NCI-H2171 (cell line): ENCODE measurements around the gene CAPN15.
"Not testable (repeated sequence)": the region's sequence is repeated elsewhere in the genome, so short reads cannot be mapped to it uniquely, and the experiment has no call there.

Source experiments
- DNase-seq: peaks from one replicate; lab custom pipeline; 2025; lab: John Stamatoyannopoulos, UW

The CAPN15 gene

DNA sequence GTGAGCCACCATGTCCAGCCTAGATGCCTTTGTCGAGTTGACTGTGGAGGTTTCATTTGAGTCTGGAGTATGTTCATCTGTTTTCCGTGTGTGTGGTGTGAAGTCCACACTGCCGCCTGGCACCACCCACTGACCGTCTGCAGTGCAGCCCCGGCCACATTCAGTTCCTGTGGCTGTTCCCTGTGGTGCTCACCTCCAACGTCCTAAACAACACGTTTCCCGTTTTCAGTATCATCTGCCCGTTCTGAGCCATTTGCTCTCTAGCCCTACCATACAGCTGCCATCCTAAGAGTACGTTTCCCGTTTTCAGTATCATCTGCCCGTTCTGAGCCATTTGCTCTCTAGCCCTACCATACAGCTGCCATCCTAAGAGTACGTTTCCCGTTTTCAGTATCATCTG, 20.0 kb upstream of the CAPN15 start:
- not testable (repeated sequence) for DNase-seq

DNA sequence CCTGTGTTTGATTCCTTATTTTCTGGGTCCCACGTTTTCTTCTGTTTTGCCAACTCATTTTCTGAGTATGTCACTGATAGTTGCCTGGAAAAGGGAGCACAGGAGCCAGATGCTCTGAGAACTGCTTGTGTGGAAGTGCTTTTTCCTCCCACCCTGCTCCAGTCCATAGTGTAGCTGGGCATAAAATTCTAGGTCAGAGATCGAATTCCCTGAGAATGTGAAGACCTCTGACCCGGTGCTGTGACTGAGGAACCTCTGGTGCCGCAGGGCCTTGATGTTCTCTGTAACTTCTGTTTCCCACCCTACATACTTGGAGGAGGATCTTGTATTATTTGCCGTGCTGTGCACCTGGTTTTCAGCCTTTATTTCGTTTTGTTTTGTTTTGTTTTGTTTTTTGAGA, 19.5 kb upstream of the CAPN15 start:
- no peak for DNase-seq

DNA sequence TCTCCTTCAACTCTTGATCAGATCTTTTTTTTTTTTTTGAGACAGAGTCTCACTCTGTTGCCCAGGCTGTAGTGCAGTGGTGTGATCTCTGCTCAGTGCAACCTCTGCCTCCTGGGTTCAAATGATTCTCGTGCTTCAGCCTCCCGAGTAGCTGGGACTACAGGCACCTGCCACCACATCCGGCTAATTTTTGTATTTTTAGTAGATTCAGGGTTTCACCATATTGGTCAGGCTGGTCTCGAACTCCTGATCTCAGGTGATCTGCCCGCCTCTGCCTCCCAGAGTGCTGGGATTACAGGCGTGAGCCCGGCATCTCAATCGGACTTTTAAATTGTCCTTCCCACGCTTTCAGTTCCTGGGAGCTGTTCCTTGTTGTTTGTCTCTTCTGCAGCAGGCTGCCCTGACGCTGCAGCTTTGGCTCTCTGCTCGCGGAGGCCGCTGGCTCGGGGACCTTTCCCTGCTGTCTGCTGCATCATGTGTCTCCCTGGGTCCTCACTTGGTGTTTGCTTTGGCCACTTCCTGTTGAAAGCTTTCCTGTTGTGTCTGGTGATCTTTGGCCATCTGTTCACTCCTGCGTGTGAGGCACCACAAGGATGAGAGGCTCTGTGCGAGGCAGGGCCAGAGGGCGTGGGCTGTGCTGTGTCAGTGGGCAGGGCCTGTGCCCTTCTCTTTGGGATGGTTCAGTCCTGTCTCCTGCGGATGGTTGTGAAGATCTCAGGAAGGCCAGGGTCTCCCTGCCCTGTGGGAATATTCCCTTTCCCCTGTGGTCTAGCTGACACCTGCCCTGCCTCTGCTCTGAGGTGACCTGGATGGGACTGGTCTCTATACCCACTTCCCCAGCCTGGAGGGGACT, 18.4 kb upstream of the CAPN15 start:
- no peak for DNase-seq

DNA sequence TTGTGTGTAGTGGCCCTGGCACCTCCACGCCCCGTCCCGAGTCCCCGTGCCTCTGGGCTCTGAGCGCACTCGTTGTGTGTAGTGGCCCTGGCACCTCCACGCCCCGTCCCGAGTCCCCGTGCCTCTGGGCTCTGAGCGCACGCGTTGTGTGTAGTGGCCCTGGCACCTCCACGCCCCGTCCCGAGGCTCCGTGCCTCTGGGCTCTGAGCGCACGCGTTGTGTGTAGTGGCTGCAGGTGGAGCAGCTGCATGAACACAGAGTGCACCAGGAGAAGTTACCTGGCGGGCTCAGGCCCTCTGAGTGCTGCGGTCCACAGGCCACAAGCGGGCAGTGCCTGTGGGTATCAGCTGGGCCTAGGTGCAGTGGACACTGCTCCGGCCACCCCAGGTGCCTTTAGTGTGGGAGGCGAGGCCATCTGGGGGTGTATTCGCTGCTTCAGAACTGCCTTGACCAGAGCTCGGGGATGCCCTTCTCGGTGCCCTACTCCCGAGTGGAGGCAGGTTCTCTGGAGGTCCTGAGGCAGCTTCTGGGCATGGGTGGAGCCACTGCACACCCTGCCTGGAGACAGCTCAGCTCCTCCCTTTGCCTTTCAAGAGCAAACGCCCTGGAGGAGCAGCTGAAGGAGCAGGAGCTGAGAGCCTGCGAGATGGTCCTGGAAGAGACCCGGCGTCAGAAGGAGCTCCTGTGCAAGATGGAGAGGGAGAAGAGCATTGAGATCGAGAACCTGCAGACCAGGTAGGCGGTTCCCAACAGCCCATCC, 17.3 kb upstream of the CAPN15 start:
- no peak for DNase-seq

DNA sequence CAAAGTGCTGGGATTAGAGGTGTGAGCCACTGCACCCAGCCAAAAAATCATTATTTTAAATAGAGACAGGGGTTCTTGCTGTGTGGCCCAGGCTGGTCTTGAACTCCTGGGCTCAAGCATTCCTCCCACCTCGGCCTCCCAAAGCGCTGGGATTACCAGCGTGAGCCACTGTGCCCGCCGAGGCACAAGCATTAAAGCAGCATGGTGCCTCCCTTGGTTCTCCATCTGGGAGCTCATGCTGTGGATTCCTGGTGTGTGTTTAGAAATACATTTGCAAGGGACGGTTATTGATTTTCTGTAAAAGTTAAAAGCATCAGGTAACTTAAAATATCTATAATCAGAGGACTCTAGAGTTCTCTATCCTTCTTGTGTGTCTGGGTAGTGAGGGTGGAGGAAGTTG, 14.7 kb upstream of the CAPN15 start:
- DNase-seq, result no peak

DNA sequence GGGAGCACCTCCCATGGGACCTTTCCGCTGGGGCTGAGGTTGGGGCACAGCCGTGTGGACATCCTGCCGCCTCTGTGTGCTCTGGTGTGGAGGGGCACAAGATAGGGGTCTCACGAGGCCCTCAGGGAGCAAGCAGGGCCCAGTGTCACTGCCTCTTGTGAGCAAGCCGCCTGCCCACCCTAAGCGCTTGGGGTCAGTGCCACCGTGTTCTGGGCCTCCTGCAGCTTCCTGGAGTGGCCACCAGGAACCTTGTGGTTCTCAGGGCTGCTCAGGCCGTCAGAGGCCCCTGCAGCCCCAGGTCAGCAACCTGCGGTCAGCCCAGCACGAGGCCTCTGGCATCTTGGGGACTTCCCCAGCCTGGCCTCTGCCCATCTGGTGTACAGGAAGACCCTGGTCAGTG, 13.6 kb upstream of the CAPN15 start:
- no peak for DNase-seq

DNA sequence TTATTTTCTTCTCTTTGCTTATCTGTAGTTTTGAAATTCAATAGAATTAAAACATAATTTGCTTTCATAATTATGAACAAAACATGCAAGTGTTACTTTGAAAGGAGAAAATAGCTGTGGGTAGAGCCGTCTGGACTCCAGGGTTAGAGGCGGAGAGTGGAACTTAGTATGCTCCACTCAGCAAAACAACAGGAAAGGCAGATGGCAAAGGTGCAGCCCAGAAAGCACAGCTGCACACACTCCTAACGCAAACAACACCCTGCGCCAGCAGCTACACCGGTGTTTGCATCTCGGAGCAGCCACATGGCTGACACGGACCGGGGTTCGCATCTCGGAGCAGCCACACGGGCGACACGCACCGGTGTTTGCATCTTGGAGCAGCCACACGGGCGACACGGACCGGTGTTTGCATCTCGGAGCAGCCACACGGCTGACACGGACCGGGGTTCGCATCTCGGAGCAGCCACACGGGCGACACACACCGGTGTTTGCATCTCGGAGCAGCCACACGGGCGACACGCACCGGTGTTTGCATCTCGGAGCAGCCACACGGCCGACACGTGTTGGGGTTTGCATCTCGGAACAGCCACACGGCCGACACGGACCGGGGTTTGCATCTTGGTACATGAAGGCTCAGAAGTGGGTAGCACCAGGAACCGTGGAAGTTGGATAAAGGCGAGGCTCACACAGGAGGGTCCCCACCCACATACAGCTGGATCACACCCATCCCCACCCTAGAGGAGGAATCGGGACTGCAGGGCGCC, 12.2 kb upstream of the CAPN15 start:
- no peak for DNase-seq

DNA sequence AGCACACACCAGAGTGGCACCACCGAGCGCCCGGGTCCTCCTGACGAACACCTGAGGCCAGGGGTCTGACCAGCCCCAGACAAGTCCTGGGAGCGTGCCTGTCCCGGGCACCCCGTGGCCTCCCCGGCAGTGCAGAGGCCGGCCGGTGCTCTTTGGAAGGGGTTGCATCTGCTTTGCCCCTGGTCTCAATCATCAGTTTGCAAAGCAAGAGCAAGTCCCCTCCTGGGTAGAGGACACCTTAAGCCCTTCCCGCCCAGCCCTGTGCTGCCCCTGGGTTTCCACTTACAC, 11.6 kb upstream of the CAPN15 start:
- DNase-seq, result no peak

DNA sequence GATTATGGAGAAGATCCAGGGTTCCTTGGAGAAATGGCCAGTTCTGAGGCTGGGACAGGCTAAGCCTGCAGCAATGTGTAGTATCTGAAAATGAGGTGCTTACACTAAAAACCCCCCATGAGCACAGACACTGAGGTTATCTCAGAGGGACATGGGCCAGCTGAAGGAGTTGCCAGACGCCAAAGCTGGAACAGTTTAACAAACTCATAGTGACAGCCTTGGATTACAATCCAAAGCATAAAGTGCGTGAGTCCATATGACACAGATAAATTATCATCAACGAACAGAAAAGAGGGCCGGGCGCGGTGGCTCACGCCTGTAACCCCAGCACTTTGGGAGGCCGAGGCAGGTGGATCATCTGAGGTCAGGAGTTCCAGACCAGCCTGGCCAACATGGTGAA, 11.2 kb upstream of the CAPN15 start:
- no peak for DNase-seq

DNA sequence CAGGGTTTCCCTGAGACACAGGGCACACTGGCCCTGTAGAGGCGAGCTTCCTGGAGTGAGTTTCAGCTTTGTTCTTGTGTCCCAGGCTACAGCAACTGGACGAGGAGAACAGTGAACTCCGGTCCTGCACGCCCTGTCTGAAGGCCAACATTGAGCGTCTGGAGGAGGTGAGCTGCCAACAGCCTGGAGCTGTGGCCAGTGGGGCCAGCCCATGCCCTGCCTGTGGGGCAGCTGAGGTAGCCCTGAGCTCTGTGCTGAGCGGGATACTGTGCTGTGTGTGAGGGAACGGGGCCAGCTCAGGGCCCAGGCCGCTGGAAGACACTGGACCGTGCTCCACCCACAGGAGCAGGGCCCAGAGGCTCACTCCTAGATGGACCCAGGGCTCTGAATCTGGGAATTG, 8.7 kb upstream of the CAPN15 start:
- no peak for DNase-seq

DNA sequence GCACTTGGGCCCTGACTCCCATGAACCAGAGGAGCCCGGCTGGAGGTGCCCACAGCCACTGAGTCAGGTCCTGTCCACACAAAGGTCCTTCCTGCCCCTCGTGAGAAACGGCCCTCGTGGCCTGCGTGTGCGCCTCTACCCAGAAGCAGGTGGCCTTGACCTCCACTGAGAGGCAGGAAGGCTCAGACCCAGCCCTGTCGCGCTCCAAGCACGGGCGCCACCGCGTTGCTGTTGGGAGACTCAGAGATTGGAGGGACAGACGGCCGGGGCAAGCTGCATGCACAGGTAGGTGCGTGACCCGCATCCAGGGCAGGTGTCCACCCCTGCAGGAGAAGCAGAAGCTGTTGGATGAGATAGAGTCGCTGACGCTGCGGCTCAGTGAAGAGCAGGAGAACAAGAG, 8.1 kb upstream of the CAPN15 start:
- DNase-seq, result no peak

DNA sequence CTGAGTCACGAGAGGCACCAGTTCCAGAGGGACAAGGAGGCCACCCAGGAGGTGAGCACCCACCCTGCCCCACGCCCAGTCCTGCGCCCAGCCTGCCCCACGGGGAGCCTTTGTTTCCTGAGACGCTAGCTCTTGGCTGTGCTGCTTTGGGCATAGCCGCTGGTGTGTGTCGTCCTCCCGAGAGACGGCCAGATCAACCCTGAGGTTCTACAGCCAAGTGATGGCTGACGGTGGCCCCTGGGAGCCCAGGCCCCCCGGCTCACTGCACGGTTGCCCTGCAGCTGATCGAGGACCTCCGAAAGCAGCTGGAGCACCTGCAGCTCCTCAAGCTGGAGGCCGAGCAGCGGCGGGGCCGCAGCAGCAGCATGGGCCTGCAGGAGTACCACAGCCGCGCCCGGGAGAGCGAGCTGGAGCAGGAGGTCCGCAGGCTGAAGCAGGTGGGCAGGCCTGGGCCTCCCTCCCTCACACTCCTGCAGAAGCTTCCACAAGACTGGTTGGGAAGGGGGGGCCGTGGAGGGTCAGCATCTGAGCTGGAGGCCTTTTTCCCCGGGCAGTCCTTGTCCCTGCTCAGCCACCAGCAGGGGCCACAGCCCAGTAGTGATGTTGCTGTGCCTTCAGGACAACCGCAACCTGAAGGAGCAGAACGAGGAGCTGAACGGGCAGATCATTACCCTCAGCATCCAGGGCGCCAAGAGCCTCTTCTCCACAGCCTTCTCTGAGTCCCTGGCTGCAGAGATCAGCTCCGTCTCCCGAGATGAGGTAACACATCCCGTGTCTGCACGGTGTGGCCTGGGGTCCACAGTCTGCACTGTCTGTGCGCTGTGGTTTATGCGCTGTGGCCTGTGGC, 7.4 kb upstream of the CAPN15 start:
- no peak for DNase-seq

DNA sequence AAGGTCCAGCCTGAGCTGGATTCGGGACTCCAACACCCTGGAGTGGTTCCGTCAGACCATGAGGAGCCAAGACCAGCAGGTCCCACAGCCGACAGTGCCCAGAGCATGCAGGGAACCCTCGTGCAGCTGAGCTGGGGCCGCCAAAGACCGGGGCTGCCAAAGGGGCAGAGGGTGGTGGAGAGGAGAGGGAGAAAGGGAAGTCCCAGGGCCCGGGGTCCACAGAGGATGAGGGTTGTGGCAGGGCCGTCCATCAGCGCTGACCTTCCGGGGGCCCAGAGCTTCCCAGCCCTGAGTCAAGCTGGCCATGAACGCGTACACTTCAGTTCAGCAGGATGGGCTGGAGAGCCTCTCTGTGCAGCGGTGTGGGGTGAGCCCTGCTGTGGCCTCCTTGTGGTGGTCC, 6.7 kb upstream of the CAPN15 start:
- DNase-seq, result no peak

DNA sequence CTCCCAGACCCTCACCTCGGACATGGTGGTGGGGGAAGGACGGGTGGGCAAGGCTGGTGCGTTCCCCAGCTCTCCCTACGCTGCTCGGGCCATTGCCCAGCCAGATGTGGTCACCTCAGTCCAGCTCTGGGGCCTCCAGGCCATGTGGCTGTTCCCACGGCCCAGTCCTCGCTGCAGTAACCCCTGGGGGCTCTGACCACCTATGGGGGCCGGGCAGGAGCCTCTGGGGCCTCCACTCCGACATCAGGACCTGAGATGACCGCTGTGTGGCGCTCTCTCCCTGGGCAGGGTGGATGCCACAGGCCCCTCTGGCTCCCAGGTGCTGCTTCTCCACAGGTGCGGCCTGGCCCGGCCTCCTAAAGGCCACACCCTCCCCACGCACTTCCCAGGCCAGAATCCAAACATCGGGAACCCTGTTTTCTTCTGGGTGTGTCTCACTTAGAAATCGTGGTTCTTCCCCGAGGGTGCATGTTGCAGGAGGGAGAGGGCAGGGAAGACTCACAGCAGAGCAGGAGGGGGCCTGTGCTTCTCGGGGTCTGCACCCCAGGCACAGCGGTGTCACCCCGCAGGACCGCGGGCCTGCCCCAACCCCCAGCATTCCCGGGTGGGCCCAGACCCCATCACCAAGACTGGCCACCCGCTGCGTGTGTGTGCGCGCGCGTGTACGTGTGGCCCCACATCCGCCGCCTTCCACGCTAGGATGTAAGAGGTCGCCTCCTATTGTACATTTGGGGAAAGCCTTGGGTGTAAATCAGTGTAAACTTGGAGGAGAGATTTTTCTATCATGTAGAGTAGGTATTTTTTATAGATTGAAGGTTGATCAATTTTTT, 5.9 kb upstream of the CAPN15 start:
- no peak for DNase-seq

DNA sequence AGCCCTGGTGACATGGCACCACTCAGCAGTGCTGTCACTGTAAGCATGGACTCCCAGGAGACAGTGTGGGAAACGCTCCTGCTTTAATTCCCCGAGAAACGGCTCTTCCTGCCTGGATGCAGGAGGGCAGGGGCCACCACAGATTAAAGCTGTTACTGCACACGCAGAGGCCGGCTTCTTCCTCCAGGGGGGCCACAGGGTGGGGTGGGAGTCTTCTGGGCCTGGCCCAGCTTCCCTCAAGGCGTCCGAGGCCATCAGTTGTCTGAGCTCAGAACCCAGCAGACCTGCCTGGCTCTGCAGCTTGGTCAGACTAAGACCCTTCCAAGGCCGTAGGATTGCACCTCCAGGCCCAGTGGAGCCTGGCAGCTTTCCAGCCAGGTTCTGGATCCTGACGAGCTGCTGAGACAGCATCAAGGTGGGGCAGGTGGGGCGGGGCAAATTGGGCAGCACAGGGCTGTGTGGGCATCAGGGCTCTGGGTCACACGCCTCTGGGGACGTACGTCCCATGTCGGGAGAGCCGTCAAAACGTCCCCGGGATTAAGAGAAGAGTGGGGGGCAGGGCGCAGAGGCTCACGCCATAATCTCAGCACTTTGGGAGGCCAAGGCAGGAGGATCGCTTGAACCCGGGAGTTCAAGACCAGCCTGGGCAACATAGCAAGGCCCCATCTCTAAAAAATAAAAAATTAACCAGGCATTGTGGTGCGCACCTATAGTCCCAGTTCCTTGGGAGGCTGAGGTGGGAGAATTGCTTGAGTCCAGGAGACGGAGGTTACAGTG, 5.0 kb upstream of the CAPN15 start:
- DNase-seq, result no peak

DNA sequence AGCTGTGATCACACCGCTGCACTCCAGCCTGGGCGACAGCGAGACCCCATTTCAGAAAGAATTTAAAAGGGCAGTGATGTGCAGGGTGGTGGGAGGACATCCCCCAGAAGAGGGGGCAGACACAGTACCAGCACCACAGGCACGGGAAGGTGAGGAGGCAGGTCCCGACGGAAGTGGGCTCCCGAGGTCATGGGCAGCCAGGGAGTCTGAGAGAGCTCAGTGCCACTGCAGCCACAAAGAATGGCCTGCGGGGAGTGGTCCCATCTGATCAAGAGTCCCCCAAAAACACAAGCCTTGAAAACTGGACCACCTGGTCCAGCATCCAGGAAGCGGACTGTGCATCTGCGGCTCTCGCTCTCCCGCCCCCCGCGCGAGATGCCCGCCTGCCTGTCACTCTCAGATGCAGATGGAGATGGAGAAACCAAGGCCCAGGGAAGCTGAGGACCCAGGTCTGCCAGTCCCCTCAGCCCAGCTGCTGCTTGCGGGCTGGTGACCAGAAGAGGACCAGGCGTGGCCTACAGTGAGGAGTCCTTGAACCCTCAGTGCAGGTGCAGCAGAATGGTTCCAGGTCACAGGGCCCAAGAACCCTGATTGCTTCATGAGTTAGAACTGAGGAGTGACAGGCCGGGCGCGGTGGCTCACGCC, 4.3 kb upstream of the CAPN15 start:
- DNase-seq, result no peak

DNA sequence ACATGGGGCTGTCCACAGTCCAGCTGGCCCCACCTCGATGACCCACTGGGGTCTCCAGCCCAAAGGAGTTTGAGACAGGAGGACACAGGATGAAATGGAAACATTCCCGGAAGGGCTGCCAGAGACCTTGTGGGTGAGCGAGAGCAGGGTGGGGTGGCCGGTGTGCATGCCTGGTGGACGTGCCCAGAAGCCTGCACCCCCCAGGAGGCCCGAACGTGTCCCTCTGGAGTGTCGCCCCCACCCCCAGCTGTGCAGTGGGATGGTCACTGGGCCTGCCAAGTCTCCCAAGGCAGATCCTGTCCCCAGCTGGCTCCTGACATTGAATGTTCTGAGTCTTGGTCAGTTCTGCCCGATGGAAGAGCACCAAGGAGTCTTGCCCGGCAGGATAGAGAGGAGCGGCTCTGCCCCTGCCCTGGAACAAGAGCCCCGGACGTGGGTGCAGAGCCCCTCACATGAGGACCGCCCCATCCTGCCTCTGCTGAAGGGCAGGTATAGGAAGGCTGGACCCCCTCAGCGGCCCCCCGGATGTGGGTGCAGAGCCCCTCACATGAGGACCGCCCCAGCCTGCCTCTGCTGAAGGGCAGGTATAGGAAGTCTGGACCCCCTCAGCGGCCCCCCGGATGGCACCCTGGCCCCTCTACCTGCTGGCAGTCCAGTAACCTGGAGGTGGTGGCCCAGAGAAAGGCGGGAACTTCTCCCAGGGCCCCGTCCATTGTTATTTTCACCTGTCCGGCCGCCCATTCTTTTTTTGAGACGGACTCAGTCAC, 3.1 kb upstream of the CAPN15 start:
- no peak for DNase-seq

DNA sequence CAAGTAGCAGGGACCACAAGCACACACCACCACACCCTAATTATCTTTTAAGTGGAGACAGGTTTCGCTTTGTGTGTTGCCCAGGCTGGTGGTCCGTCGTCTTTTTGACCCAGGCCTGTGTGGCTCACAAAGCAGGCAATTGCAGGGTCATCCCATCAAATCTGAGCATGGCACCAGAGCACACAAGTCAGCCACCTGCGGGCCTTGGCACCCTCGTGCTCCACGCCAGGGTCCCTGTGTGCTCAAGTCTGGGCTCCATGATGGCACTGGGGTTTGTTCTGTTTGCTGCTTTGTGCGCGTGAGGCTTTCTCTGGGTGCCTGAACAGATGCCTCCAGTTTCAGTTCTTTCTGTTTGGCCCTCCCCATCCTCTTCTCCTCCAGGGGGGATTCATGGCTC, 2.4 kb upstream of the CAPN15 start:
- no peak for DNase-seq

DNA sequence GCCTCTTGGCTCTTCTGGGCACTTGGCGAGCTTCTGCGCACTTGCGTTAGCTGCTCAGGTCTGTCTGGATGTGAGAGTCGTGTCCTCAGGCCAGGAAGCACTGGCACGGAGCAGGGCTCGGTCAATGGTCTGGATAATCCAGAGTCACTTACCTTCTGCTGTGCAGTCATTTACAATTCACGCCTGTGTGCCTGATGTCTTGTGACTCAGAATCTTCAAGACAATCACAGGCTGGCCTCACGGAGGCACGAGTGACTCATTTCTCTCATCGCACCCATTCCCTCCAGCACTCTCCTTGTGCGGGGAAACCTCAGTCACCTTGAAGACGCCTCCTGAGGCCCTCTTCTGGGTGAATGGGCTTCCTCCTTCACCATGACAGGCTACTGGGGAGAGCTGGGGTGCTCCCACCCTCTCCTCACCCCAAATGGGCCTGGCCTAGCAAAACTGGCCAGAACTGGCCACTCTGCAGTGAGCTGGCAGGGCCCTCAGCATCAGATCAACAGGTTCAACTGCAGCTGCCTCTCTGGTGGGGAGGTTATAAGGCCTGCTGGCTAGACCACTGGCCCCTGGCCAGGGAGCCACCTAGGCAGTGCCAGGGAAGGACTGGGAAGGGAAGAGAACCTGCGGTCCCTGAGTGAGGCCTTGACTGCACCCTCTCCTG, 1.9 kb upstream of the CAPN15 start:
- DNase-seq, result no peak
